ENCODE measurements around the gene DPYSL5. TPM values are rescaled to one million over a fixed set of nuclear protein-coding genes. Genes with fewer than 3 reads are reported as not detected.

Gene DPYSL5
- total and polyA plus RNA-seq, 2 of the 13 experiments (the other 11 are each of a cell fraction or from before 2014, with no cell fraction given): 0.15 TPM; not detected in 1

- TF ChIP-seq ZFP91 (CRISPR knock-in tag; IDR thresholded peaks at IDR 0.05; ENCODE audit: borderline replicate concordance): peak; percentile 65; the same call in 1 of the 2 replicates
- peak; percentile 53; the same call in 1 of the 2 replicates for TF ChIP-seq ZNF263 (CRISPR knock-in tag; IDR thresholded peaks at IDR 0.05)
- peak; percentile 97 for TF ChIP-seq CTCF (CRISPR knock-in tag; IDR thresholded peaks at IDR 0.05)
- no peak for TF ChIP-seq ZNF335 (CRISPR knock-in tag; IDR thresholded peaks at IDR 0.05)
- peak; percentile 66; the same call in 1 of the 2 replicates for TF ChIP-seq KDM2A (CRISPR knock-in tag; IDR thresholded peaks at IDR 0.05; ENCODE audit: borderline replicate concordance, low read depth)
- 0 out of 2 replicates have a peak, but pooled peaks have one; percentile 29 for TF ChIP-seq ELF3 (CRISPR knock-in tag; IDR thresholded peaks at IDR 0.05)
- peak; percentile 88; the same call in 1 of the 2 replicates for TF ChIP-seq MTF2 (CRISPR knock-in tag; IDR thresholded peaks at IDR 0.05; ENCODE audit: borderline replicate concordance)
- TF ChIP-seq JDP2 (CRISPR knock-in tag; IDR thresholded peaks at IDR 0.05; ENCODE audit: borderline replicate concordance): no peak
- TF ChIP-seq ZNF235 (CRISPR knock-in tag; IDR thresholded peaks at IDR 0.05; ENCODE audit: borderline replicate concordance): no peak
- TF ChIP-seq SALL1 (CRISPR knock-in tag; IDR thresholded peaks at IDR 0.05): peak; percentile 47; the same call in 1 of the 2 replicates
- no peak for TF ChIP-seq REXO4 (CRISPR knock-in tag; IDR thresholded peaks at IDR 0.05; ENCODE audit: borderline replicate concordance)
- peak; percentile 87 for TF ChIP-seq STAG1 (CRISPR knock-in tag; IDR thresholded peaks at IDR 0.05)
- TF ChIP-seq FOXP1 (IDR thresholded peaks at IDR 0.05): no peak
- TF ChIP-seq FOXP1 (CRISPR knock-in tag; IDR thresholded peaks at IDR 0.05): no peak
- 0 out of 2 replicates have a peak, but pooled peaks have one; percentile 38 for TF ChIP-seq IKZF5 (CRISPR knock-in tag; IDR thresholded peaks at IDR 0.05)
- peak; percentile 35; the same call in 1 of the 2 replicates for TF ChIP-seq MEIS2 (CRISPR knock-in tag; IDR thresholded peaks at IDR 0.05)
- TF ChIP-seq ZNF576 (CRISPR knock-in tag; IDR thresholded peaks at IDR 0.05): 0 out of 2 replicates have a peak, but pooled peaks have one; percentile 38
- 0 out of 2 replicates have a peak, but pooled peaks have one; percentile 15 for TF ChIP-seq ZNF280D (CRISPR knock-in tag; IDR thresholded peaks at IDR 0.05)
- no peak for TF ChIP-seq LCORL (IDR thresholded peaks at IDR 0.05)
- 0 out of 2 replicates have a peak, but pooled peaks have one; percentile 38 for TF ChIP-seq LCORL (CRISPR knock-in tag; IDR thresholded peaks at IDR 0.05)
These were observed 94.8 kb downstream of the DPYSL5 start (continued) for GRCh38 chr2:26942543-26943295.

Data from HepG2 (cell line).